Ovary (tissue), 9 donors: Measurements from ENCODE around the gene IGSF9. TPM values are rescaled to one million over a fixed set of nuclear protein-coding genes. Genes with fewer than 3 reads are reported as not detected.
"Not testable (repeated sequence)": the region's sequence is repeated elsewhere in the genome, so short reads cannot be mapped to it uniquely, and the experiment has no call there.

Experiments
- DNase-seq, 5 donors: peaks; one replicate each; pipeline ENCODE4 v3.0.0-alpha.2; 2019 to 2020
- H3K27ac ChIP-seq, 2 donors: fragments of 200-600 bp; one replicate each; pipeline versions ENCODE4 v1.5.1 to v1.8.0; 2019 to 2022
- H3K27me3 ChIP-seq: fragments of 200-600 bp; one replicate; pipeline ENCODE4 v1.8.0; 2022
- H3K36me3 ChIP-seq: fragments of 200-600 bp; sonication (generic); one replicate; pipeline ENCODE4 v1.5.1; 2019
- H3K4me1 ChIP-seq: one replicate; pipeline ENCODE4 v1.8.1; 2013; ENCODE audit warnings: mild to moderate bottlenecking, moderate library complexity; ENCODE audit not compliant: insufficient read depth
- H3K4me3 ChIP-seq: fragments of 200-600 bp; sonication (generic); one replicate; pipeline ENCODE4 v1.5.1; 2017
- H3K9me3 ChIP-seq, 2 donors: fragments of 200-600 bp in 1 of 2; sonication (generic) in 1 of 2; one replicate each; pipeline versions ENCODE4 v1.5.1 to v1.8.1; 2013 to 2019; ENCODE audit warnings: mild to moderate bottlenecking in 1 of 2, moderate library complexity in 1 of 2
- CTCF ChIP-seq, 3 donors: fragments of 450-650 bp in 2 of 3; fragments of 200-600 bp in 1 of 3; IDR thresholded peaks; one replicate each; pipeline versions ENCODE4 v1.5.1 to v1.8.0; 2016 to 2022; ENCODE audit warnings: antibody characterized with exemption in 3 of 3, mild to moderate bottlenecking in 1 of 3
- EP300 ChIP-seq: sonication (generic); formaldehyde crosslinking; IDR thresholded peaks from one replicate; pipeline ENCODE4 v1.6.1; 2017; ENCODE audit warnings: antibody characterized with exemption
- POLR2A ChIP-seq: fragments of 450-650 bp; IDR thresholded peaks from one replicate; pipeline ENCODE4 v1.6.1; 2017; ENCODE audit warnings: antibody characterized with exemption, mild to moderate bottlenecking, moderate library complexity
- WGBS, 3 donors: extraction: QIAGEN DNeasy Blood & Tissue Kit in 1 of 3; methylation state at CpG; one replicate each; pipeline versions ENCODE4 v1.1.5 to v1.1.7; 2013 to 2017; 5-methylcytosine and 5-hydroxymethylcytosine counted together
- intact Hi-C, 4 donors: fragments of 100-400 bp; cut with DNase I; formaldehyde crosslinking; loops; one replicate each; pipeline versions ENCODE4 v1.11.0 to v1.15.1; 2022 to 2023
- polyA plus RNA-seq, 2 donors: library from polyadenylated mRNA; stranded (reverse); fragments of 200-250 nt in 1 of 2; fragments of 350-450 nt in 1 of 2; fragmentation: Illumina TruSeq in 1 of 2; extraction: RNeasy Lipid Tissue Mini Kit (QIAGEN cat#74804) in 1 of 2; gene quantifications; one replicate each; pipeline ENCODE4 v1.2.3, GENCODE V29; 2013 to 2014
- total RNA-seq, 7 donors: library from RNA; depleted of rRNA in 2 of 7; stranded (reverse); fragments of >200 nt in 2 of 7; fragmentation: NEBNext Ultra II Directional in 3 of 7; extraction: Animal tissue kit (Norgen Biotek cat#: 25700) in 3 of 7; gene quantifications; one replicate each; pipeline versions ENCODE4 v1.1.0 to v1.2.4, GENCODE V29; 2016 to 2023
- donor health status: DM: no; HTN: no; CAD: no; lungs with moderate emphysema.
- donor health status: DM: no; HTN: no; CAD: no.
- donor health status: Bipolar disorder and iron deficiency.
- donor health status: DM: yes; HTN: yes; CAD: no.
- donor health status: DM: no; HTN: no; CAD: no.
- donor health status: DM: yes; HTN: yes; CAD: no.

IGSF9 gene
- total and polyA plus RNA-seq, 9 donors: 0.10 to 14.0 (median 1.3) TPM

GRCh38 chr1:159902541-159902940 is 42.9 kb downstream of the IGSF9 start:
- no peak overlapping the region for H3K4me3 ChIP-seq
- WGBS, 3 donors: 95 to 100% (median 96%) methylated on average over 3 of the region's 3 CpGs
- H3K27ac ChIP-seq: no peak overlapping the region
- no peak for DNase-seq
- H3K4me1 ChIP-seq: peaks cover 4% of the 10 kb centered on the region
- no peaks in the 10 kb centered on the region for H3K27me3 ChIP-seq
- no peaks in the 10 kb centered on the region for H3K36me3 ChIP-seq
- H3K9me3 ChIP-seq: no peaks in the 10 kb centered on the region
- intact Hi-C loops: no loop called here
- no peak for TF ChIP-seq EP300
- TF ChIP-seq CTCF (IDR thresholded peaks at IDR 0.05): no peak
- TF ChIP-seq POLR2A: no peak

GRCh38 chr1:159900755-159901360 is 44.6 kb downstream of the IGSF9 start:
- no peak for DNase-seq
- intact Hi-C loops: no loop called here
- TF ChIP-seq CTCF (IDR thresholded peaks at IDR 0.05) (no peak), EP300 (no peak), POLR2A (no peak)
- no peak overlapping the region for H3K4me3 ChIP-seq
- WGBS, 3 donors: 76 to 91% (median 87%) methylated on average over 2 of the region's 2 CpGs
- no peaks in the 10 kb centered on the region for H3K36me3 ChIP-seq
- H3K9me3 ChIP-seq: no peaks in the 10 kb centered on the region
- H3K27me3 ChIP-seq: no peaks in the 10 kb centered on the region
- H3K4me1 ChIP-seq: peaks cover 4% of the 10 kb centered on the region
- no peak overlapping the region for H3K27ac ChIP-seq

GRCh38 chr1:159900086-159900680 is 45.2 kb downstream of the IGSF9 start, which contains the start of gene CFAP45:
TSS of gene CFAP45 (minus strand) at chr1:159900165. CDS start at chr1:159900098, 67 bp downstream.
- no peak within 1 kb of the TSS for H3K4me3 ChIP-seq
- DNase-seq: peak; percentile 31 to 73 (median 71)
- TF ChIP-seq EP300: no peak
- no peak for TF ChIP-seq CTCF (IDR thresholded peaks at IDR 0.05)
- TF ChIP-seq POLR2A: no peak
- no peaks in the 10 kb centered on the region for H3K36me3 ChIP-seq
- no peak within 1 kb of the TSS for H3K27ac ChIP-seq
- intact Hi-C loops: no loop called here
- no peaks in the 10 kb centered on the region for H3K27me3 ChIP-seq
- H3K9me3 ChIP-seq: no peaks in the 10 kb centered on the region
- WGBS, 3 donors: 16 to 20% (median 18%) methylated on average over 30 of the region's 30 CpGs
- H3K4me1 ChIP-seq: peaks cover 4% of the 10 kb centered on the region

GRCh38 chr1:159899634-159900033 is 45.8 kb downstream of the IGSF9 start:
- DNase-seq, H3K27me3 ChIP-seq, H3K4me3 ChIP-seq, H3K4me1 ChIP-seq, H3K36me3 ChIP-seq, H3K9me3 ChIP-seq, H3K27ac ChIP-seq: not testable (repeated sequence)
- intact Hi-C loops: loop anchor here in 1 of 4 donors (5.0 kb wide), 1 partner anchor 272 kb away; no protein-coding TSS in a partner anchor
- 87 to 90% (median 89%) methylated on average over 12 to 15 of the region's 15 CpGs for WGBS, 3 donors

- WGBS, 3 donors: 94 to 96% (median 94%) methylated on average over 3 of the region's 3 CpGs
- Histone ChIP-seq H3K4me3 (no peak overlapping the region), H3K4me1 (peaks cover 4% of the 10 kb centered on the region), H3K27me3 (no peaks in the 10 kb centered on the region), H3K27ac (no peak overlapping the region), H3K36me3 (no peaks in the 10 kb centered on the region), H3K9me3 (no peaks in the 10 kb centered on the region)
- no peak for DNase-seq
- intact Hi-C loops: loop anchor here in 1 of 4 donors (5.0 kb wide), 1 partner anchor 271 kb away; no protein-coding TSS in a partner anchor
- TF ChIP-seq POLR2A (no peak), EP300 (no peak), CTCF (IDR thresholded peaks at IDR 0.05) (no peak)
These were observed 46.9 kb downstream of the IGSF9 start for GRCh38 chr1:159898527-159898926.
